Myocyte (in vitro differentiated cells): ENCODE measurements around the gene IL1A. TPM values are rescaled to one million over a fixed set of nuclear protein-coding genes. Genes with fewer than 3 reads are reported as not detected.

Source experiments
- DNase-seq: peaks from one replicate; pipeline ENCODE4 v3.0.0-alpha.2; 2012; ENCODE audit warnings: low read depth
- total RNA-seq: library from RNA; depleted of rRNA; stranded (reverse); fragments of >200 nt; gene quantifications from 2 replicates; pipeline ENCODE4 v1.2.3, GENCODE V29; 2014

Gene IL1A
- total RNA-seq, 1 donor from 2014 or later, result not detected

DNA sequence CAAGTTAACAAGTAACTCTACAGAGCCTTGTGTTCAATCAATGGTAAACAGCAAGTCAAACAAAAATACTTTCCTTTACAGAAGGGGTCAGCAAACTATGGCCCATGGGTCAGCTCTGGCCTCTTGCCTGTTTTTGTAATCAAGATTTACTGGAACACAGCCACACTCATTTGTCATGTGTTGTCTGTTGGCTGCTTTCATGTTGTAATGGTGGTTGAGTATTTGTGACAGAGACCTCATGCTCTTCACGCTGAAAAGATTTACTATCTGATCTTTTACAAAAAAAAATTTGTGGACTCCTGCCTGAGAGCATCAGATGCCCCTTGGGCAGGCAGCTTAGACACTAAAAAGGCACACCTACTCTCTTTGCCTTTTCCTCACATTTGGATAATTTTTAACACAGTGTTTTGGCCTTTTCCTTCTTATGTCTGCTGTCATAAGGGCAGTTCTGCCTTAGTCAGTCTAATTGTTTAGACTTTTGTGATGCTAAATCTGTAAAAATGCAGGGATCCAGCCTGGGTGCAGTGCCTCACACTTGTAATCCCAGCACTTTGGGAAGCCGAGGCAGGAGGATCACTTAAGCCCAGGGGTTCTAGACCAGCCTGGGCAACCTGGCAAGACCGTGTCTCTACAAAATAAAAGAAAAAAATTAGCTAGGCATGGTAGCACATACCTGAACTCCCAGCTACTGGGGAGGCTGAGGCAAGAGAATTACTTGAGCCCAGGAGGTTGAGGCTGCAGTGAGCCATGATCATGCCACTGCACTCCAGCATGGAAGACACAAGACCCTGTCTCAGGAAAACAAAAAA, 34.0 kb upstream of the IL1A start:
- DNase-seq, result no peak

DNA sequence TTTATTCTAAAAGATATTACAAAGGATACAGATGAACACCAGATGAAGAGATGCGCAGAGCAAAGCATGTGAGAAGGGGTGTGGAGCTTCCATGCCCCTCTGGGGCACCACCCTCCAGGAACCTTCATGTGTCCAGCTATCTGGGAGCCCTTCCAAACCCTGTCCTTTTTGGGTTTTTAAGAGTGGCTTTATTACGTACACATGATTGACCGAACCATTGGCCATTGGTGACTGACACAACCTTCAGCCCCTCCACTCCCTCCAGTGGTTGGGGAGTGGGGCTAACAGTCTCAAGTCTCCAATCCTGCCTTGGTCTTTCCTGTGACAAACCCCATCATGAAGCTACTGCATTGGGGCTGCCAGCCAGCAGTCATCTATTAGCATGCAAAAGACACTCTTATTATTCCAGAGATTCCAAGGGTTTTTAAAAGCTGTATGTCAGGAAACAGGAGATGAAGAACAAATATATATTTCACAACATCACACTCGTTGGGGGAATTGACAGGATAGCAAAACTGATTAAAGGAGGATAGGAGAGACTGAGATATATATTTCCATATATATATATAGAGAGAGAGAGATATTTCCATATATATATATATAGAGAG, 32.9 kb upstream of the IL1A start:
- DNase-seq, result no peak

DNA sequence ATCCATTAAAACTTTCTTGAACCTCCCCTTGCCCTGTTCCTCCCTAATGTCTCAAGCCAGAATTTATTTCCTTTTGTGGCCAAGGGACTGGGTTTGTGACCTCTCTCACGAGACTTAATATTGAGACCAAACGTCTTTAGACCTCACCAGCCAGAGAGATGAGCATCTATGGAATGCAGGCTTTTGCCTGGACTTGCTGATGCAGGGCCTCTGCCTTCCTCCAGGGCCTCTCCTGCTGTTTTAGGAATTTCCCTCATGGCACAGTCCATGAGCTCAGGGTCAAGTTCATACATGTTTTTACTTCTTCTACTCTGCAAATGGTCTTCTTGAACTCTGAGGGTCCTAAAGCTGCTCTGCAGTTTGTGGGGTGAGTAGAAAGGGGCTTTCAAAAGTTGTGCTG, 30.0 kb upstream of the IL1A start:
- DNase-seq, result no peak

DNA sequence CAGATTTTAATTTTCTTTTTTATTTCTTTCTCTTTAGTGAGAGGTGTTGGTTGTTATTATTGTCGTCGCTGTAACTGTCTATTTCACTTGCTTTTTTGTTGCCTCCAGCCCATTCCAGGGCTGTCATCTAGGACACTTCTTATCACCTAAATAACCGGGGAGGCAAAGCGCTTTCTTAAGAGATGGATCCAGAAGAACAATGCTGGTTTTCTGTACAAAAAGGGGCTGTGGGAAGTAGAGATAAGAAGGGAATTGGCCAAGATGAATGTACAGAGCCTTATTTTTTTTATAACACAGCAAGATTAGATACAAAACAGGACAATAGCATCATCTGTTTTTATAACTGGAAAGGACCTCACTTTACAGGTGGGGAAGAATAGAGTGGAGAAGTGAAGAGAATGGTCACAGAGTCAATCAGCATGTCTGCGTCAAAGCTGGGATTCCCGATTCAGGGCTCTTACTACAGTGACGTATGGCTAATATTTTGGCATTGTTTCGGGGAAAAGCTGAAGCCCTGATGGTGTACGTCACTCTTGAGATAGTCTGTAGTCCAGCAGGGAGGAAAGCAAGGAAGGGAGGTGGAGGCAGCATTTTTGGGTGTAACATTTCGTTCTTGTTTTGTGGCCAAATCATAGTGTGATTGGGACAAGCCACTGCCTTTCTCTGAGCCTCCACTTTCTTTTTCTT, 29.1 kb upstream of the IL1A start:
- no peak for DNase-seq

DNA sequence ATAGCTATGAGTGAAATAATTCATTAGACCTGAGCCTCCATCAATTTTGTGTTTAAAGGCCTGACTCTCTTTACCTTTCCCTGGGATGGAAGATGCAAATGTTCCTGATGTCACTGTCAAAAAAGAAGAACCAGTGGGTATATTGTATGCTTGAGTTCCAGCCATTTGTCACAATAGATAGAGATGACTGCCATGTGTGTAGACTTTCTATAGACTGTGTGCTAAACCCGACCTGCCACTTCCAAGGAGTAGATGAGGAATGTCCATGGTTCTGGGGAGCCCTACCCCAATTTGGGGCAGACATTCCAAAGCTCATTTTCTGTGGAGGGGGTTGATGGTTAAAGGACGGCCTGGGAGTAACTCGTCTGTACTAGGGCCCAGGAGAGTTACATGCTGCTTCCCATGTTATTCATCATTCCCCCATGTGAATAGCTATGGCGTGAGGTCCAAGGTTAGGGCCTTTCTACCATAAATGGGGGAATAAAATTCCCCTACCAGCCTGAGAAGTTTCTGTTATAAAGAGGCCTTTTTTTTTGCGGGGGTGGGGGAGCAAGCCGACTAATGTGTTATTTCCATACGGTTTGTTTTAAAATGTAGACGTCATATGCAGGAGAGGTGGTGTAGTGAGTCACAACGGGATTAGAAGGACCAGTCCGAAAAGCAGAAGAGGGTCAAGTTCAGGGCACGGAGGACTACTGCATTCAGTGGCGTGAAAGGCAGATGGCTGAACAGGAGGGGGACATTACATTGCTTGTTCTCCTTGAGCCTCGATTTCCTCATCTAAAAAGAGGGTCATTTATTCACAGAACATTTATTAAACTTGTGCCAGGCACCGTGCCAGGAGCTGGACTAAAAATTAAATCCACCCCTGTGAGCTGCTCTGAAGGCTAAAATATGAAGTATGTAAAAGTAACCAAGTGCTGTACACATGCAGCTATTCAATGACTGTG, 28.3 kb upstream of the IL1A start:
- no peak for DNase-seq

DNA sequence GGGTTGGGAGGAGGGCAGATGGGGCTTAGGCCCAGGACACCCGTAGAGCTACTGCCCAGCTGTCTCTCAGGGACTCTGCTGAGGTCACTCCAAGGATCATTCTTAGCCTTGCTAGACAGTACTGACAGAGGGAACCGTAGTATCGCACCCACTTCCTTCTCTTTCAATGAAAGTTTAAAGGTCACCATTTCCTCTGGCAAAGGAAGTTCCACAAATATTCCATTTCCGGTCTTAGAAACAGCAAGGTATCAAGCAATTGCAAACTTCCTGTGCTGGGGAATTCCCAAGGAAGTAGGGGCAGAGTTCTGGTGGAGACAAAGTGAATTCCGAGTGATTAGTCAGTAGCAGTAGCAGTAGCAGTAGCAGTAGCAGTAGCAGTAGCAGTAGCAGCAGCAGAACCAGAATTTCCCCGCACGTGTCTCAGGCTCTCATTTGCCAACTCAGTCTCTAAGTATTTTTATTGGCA, 27.6 kb upstream of the IL1A start:
- no peak for DNase-seq

DNA sequence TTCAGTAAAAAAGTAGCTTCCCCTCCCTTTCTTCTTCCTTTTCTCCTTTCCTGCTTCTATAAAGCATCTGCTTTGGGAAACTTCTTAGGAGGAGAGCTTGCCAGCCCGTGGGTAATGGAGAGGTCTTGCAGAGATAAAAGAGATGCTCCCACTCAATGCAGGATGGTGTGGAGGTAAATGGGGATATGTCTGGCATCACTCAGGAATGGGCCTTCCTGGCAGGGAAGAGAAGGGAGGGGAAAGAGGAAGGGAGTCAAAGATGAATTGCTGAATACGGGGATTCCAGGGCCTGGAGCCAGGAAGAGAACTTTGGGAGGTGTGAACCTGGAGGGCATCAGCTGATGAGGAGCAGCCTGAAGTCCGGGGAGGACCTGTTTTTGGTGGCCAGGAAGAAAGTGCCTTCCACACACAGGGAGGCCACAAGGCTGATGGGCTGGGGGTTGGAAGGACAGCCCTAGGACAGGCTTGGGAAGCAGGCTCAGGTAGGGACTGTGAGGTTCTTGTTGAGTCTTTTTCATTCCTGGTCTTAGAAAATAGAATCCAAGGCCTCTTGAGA, 27.1 kb upstream of the IL1A start:
- DNase-seq, result no peak

DNA sequence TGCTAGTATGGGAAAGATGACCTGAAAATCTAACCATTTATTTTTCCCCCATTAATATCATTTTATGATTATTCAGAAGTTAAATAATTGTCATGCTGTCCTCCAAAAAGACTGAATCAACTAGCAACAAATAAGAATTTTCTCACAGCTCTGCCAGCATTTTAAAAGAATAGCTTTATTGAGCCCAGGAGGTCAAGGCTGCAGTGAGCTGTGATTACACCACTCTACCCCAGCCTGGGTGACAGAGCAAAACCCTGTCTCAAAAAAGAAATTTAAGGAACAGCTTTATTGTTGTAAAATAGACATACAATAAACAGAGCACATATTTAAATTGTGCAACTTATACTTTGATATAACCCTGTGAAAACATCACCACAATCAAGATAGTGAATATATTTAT, 24.8 kb upstream of the IL1A start:
- no peak for DNase-seq

DNA sequence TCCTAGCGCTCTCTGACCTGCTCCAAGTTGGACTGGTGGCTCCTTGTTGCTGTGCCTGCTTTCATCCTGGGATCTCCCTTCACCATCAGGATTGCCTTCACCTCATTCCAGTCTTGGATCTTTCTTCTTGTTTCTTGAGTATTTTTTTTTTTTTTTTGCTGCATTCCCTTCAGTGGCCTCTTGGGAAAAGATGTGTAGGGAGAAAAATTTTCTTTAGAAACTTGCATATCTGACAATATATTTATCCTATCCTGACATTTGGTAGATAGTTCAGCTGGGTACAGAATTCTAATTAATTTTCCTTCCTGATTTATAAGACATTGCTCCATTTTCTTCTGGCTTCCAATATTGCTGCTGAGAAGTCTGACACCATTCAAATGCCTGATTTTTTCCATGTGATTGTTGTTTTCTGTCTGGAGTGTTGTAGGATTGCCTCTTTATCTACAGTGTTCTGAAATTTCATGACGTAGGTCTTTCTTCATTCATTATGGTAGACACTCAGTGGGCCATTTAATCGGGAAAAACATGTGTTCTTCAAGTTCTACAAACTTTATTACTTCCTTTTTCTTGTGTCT, 23.0 kb upstream of the IL1A start:
- DNase-seq, result no peak

DNA sequence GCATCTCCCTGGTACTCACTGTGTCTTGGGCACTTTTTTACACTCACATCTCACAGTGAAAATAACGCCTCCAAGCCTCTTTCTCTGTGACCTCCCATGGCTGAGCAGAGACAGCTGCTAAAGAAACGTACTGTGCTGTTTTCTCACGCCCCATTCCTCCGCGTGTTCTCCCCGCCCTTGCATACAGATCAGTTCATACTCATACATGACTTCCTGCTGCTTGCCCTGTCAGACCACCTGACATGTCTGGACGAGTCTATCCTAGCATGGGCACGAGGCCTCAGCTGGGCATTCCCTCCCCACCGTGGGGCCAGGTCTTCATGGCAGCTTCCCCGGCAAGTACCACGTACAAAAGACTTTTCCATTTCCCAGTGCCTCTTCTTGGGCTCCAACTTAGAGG, 21.2 kb upstream of the IL1A start:
- no peak for DNase-seq

DNA sequence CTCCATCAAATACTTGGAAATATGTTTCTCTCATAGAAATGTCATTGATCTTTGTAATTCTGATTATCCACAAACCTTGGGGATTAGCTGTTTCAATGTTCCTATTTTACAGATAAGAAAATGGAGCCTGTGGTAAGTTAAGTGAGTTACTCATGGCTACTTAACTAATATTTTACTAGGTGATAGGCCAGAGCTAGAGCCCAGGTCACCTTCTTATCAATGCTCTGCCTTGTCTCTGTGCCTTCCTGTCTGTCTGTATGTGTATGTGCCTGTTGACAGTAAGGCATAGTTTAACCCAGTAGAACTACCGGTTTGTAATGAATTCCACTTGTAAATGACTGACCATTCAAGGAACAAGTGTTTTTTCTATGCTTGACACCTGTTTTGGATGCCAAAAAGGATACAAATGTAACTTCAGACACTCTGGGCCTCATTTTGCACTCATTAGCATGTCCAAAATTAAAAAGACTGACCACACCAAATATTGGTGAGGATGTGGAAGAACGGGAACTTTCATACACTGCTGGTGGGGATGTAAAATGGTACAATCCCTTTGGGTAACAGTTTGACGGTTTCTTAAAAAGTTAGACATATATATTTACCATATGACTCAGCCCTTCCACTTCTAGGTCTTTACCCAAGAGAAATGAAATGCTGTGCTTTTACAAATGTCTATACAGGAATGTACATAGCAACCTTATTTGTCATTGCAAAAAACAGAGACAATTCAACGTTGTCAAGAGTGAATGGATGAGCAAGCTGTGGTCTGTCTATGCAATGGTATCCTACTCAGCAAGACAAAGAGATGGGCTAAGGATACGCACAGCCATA, 19.6 kb upstream of the IL1A start:
- DNase-seq, result no peak

DNA sequence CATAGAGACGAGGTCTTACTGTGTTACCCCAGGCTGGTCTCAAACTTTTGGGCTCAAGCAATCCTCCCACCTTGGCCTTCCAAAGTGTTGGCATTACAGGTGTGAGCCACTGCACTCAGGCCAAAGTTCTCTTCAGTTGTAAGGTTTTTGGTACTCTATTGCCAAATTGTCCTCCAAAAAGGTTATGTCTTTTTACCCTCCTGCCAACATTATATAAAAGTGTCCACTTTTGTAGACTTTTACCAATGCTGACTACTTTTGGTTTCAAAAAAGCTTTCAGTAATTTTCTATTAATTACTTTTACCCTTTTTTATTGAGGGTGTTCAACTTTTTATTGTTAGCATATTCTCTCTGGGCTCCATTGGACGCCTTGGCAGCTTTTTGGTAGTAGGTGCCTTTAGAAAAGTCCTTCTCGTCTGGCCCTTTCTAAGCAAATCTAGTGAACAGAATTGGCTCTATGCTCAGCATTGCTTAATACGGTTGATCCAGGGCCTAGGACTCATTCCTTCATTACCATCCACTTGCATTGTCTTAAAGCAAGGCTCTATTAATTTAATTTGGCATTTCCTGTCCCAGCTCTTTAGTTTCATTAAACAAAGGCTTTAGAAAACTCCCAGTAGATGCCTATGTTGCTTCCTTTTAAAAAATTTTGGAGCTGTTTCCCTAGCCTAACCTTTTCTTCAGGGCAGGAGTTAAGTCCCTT, 16.7 kb upstream of the IL1A start:
- DNase-seq, result no peak

DNA sequence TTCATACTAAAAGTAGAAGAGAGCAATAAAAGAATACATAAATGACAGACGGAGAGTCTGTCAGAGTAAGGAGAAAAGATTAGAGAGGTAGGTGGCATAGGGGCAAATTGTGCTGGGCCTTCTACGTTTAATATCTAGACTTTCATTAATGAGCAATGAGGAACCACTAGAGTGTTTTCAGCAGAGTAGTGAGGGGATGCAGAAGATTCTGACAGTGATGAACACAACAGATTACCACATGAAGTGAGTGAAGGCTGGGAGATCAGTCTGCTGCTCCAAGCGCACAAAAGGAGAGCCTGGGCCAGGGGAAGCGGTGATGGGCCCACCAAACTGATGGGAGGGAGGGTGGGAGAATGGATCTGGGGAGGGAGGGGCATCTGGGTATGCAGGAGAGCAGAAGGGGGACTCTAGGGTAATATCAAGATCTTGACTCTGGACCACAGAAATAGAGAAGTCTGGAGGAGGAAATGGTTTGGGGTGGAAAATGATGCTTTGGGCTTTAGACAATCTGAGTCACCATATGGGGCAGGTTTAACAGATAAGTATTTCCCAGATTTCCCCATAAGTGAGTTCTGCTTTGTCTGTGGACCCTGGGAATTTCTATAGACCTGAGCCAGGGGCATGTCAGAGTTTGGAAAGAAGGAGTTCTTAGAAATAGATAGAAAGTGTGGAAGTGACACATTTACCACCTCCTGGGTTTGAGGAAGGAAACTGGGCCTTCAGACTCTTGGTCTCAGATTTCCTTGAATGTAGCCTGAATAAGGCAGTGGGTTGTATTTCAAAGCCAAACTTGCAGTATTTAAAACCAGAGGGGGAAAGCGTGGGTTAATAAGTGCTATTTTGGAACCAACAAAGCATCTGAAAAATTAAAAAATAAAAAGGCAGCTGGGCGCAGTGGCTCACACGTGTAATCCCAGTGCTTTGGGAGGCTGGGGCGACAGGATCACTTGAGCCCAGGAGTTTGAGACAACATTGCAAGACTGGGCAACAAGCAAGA, 15.0 kb upstream of the IL1A start:
- DNase-seq, result no peak

DNA sequence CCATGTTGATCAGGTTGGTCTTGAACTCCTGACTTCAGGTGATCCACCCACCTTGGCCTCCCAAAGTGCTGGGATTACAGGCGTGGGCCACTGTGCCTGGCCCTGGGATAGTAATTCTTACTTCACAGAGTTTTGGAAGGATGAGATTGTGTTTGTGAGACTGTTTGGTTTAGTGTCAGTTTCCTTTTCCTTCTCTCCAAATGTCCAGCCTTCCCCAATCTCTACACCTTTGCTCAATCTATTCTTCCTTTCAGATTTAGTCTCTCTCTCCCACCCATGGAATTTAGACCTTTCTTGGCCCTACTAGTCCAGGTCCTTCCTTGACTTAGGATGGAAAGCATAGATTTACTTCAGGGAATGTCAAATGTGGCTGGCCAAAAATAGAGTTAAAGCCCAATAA, 12.2 kb upstream of the IL1A start:
- DNase-seq, result no peak

DNA sequence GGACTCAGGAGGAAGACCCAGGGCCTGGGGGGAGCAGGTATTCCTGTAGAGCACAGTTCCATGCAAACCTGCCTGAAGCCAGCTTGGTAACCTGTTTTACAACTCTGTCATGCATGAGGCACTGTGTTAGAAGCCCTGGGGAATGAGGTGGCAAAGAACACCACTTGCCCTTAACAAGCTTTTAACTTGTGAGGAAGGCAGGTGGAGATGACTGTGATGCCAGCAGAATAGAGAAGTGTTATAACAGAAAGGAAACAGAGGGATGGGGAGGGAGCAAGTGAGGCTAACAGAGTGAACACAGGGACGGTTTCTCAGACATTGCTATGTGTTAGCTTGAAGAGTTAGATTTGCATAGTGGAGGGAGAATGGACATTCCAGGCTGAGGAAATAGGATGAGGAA, 11.5 kb upstream of the IL1A start:
- no peak for DNase-seq

DNA sequence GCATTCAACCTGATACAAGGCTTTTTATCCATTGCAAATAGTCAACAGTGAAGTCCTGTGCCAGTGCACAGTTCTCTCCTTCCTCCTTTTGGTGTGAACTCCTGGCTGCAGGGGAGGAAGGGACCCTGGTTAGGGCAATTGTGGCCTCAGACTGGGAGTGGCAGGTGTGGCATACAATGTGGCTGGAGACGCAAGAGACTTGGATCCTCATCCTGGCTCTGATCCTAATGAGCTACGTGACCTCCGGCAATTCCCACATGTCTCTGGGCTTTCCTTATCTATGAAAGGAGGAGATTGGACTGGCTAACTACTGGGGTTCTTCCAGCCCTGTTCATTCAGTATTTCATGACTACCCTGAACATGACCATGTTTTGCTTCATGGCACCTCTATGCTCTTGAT, 10.5 kb upstream of the IL1A start:
- no peak for DNase-seq

DNA sequence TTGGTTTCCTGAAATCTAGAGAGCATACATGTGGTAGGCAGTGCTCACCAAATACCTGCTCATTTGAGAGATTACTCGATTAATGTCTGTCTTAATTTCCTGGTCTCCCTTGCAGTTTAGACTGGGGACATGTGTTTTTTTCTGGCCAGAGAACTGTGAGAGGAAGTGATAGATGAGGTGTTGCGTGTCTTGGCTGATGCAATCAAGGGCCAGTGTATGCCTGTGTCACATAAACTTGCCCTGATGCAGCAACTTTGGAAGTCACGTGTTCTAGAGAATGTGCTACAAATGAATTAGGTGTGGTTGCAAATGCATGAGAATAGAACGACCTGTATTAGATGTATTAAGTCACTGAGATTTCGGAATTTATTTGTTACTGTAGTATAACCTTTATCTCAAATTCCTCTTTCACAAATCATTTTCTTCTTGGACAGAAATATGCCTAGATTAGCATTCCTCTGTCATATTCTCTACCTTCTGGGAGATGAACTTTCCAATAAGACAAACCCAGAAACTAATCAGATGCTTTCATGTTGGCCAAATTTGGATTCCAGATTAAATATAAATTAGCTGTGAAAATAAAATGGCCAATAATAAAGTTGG, 9.9 kb upstream of the IL1A start:
- DNase-seq, result no peak
